CD4-positive, CD25-positive, alpha-beta regulatory T cell (primary cell): Measurements from ENCODE around the gene JADE2. TPM values are rescaled to one million over a fixed set of nuclear protein-coding genes. Genes with fewer than 3 reads are reported as not detected.

ENCODE experiments used
- ATAC-seq, 2 donors: fragments of 150-1000 bp; cut with Tn5 transposase; one replicate each; pipeline ENCODE4 v1.10.0; 2021; ENCODE audit warnings: low read depth in 2 of 2, moderate number of reproducible peaks in 2 of 2, moderate library complexity in 1 of 2
- DNase-seq, 3 donors: peaks; one replicate each; pipeline versions ENCODE4 v3.0.0 to v3.0.0-alpha.2; 2012 to 2022; ENCODE audit warnings: mixed read lengths in 1 of 3
- H3K27ac ChIP-seq: one replicate; pipeline ENCODE4 v1.7.0; 2013; ENCODE audit warnings: mild to moderate bottlenecking, low read length; ENCODE audit not compliant: insufficient read depth, poor library complexity, severe bottlenecking
- H3K27me3 ChIP-seq: one replicate; pipeline ENCODE4 v1.7.0; 2013; ENCODE audit warnings: low read length; ENCODE audit not compliant: control insufficient read depth, insufficient read depth
- H3K36me3 ChIP-seq: one replicate; pipeline ENCODE4 v1.7.0; 2013; ENCODE audit warnings: mild to moderate bottlenecking, low read length, moderate library complexity; ENCODE audit not compliant: control insufficient read depth, insufficient read depth
- H3K4me1 ChIP-seq: 2 replicates; pipeline ENCODE4 v1.7.0; 2013; ENCODE audit warnings: mild to moderate bottlenecking, low read length; ENCODE audit not compliant: insufficient read depth, control insufficient read depth, poor library complexity, severe bottlenecking
- H3K4me3 ChIP-seq: one replicate; pipeline ENCODE4 v1.7.0; 2013; ENCODE audit warnings: low read depth, mild to moderate bottlenecking, low read length, moderate library complexity
- H3K9me3 ChIP-seq, 2 experiments: 1 replicate in 1 of 2; 2 replicates in 1 of 2; pipeline ENCODE4 v1.7.0; 2013; ENCODE audit warnings: low read length in 2 of 2, mild to moderate bottlenecking in 1 of 2, moderate library complexity in 1 of 2; ENCODE audit not compliant: control insufficient read depth in 2 of 2
- H3K27ac Mint-ChIP-seq, 3 donors: one replicate each; pipeline ENCODE4 v1.8.0; 2020 to 2022; ENCODE audit warnings: mild to moderate bottlenecking in 3 of 3, mixed read lengths in 3 of 3, moderate library complexity in 2 of 3
- H3K27me3 Mint-ChIP-seq: one replicate; pipeline ENCODE4 v1.8.0; 2022; ENCODE audit warnings: mild to moderate bottlenecking, mixed read lengths
- H3K36me3 Mint-ChIP-seq: one replicate; pipeline ENCODE4 v1.8.0; 2020; ENCODE audit warnings: mixed read lengths
- H3K4me1 Mint-ChIP-seq, 4 donors: one replicate each; pipeline ENCODE4 v1.8.0; 2020 to 2022; ENCODE audit warnings: mixed read lengths in 4 of 4, mild to moderate bottlenecking in 1 of 4
- H3K4me3 Mint-ChIP-seq, 4 donors: one replicate each; pipeline ENCODE4 v1.8.0; 2020 to 2022; ENCODE audit warnings: mild to moderate bottlenecking in 4 of 4, mixed read lengths in 4 of 4, moderate library complexity in 3 of 4
- H3K9me3 Mint-ChIP-seq, 7 donors: one replicate each; pipeline ENCODE4 v1.8.0; 2020 to 2022; ENCODE audit warnings: mixed read lengths in 7 of 7, mild to moderate bottlenecking in 3 of 7, moderate library complexity in 2 of 7
- polyA plus RNA-seq, 4 donors: library from polyadenylated mRNA; unstranded; fragments of 300-500 nt; fragmentation: Illumina TruSeq; gene quantifications; one replicate each; pipeline ENCODE4 v1.2.3, GENCODE V29; 2021
- total RNA-seq: library from RNA; stranded (reverse); gene quantifications from one replicate; pipeline ENCODE4 v1.2.3, GENCODE V29; 2022

Gene JADE2
- total and polyA plus RNA-seq, 5 donors from 2014 or later = 19.2 to 162 (median 25.9) TPM

DNA sequence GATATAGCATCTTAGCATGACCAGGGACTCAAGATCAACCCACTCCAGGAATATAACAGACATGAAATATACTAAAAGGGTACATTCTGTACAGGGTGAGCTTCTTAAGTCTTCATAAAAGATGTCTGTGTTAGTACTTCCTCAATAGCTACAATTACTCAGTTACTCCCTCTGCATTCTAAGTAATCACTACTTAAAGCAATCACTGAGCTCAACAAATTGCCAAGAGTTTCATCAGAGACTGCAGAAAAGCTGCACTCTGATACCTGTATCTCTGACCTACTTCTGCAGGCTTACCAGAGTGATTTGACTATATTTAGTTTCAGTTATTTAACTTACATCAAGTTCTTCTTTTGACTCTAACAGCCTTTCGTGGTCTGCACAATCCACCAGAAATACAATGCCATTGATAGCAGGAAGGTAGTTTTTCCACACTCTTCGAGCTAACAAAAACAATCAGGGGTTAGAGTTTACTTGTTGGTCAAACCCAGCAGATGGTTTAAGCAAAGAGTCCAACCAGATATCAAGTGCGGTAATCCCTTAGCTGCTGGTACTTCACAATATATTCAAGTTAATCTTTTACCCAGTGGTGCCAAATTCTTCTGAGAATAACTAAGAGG, 83.9 kb downstream of the JADE2 start:
- H3K4me3 ChIP-seq = peak overlapping the region; percentile 53
- Mint-ChIP-seq H3K27ac (peak overlapping the region; percentile 80 to 92 (median 88)), H3K27me3 (no peaks in the 10 kb centered on the region), H3K4me1 (peaks cover 22 to 40% (median 34%) of the 10 kb centered on the region in 4 donors), H3K36me3 (peaks cover 45% of the 10 kb centered on the region), H3K9me3 (no peaks in the 10 kb centered on the region), H3K4me3 (peak overlapping the region in 3 of 4 donors; percentile 4 to 40 (median 23))
- no peaks in the 10 kb centered on the region for H3K27me3 ChIP-seq
- peaks cover 73% of the 10 kb centered on the region for H3K36me3 ChIP-seq
- ATAC-seq (peak; percentile 28 to 44), DNase-seq (peak in 1 of 3 donors; percentile 64)
- peaks cover 12% of the 10 kb centered on the region for H3K4me1 ChIP-seq
- H3K9me3 ChIP-seq = no peaks in the 10 kb centered on the region
- peak overlapping the region; percentile 59 for H3K27ac ChIP-seq

DNA sequence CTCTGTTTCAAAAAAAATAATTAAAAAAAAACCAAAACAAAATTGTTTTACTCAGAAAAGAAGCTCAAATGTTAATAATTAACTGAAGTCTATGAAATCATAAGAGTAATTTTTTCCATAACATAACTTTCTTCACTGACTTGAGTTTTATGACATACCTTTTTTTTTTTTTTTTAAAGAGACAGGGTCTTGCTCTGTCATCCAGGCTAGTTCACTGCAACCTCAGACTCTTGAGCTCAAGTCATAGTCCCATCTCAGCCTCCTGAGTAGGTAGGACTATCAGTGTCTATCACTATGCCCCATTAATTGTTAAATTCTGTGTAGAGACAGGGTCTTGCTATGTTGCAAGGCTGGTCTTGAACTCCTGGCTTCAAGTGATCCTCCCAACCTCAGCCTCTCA, 85.3 kb downstream of the JADE2 start:
- no peak overlapping the region for H3K27ac ChIP-seq
- peaks cover 10% of the 10 kb centered on the region for H3K4me1 ChIP-seq
- H3K4me1 Mint-ChIP-seq = peaks cover 20 to 27% (median 24%) of the 10 kb centered on the region in 4 donors
- H3K36me3 ChIP-seq = peaks cover 67% of the 10 kb centered on the region
- H3K4me3 Mint-ChIP-seq = no peak overlapping the region
- DNase-seq (no peak), ATAC-seq (no peak)
- no peak overlapping the region for H3K4me3 ChIP-seq
- H3K9me3 ChIP-seq = no peaks in the 10 kb centered on the region
- no peaks in the 10 kb centered on the region for H3K27me3 Mint-ChIP-seq
- H3K9me3 Mint-ChIP-seq = no peaks in the 10 kb centered on the region
- no peaks in the 10 kb centered on the region for H3K27me3 ChIP-seq
- H3K36me3 Mint-ChIP-seq = peaks cover 39% of the 10 kb centered on the region
- H3K27ac Mint-ChIP-seq = peak overlapping the region in 1 of 3 donors; percentile 65

DNA sequence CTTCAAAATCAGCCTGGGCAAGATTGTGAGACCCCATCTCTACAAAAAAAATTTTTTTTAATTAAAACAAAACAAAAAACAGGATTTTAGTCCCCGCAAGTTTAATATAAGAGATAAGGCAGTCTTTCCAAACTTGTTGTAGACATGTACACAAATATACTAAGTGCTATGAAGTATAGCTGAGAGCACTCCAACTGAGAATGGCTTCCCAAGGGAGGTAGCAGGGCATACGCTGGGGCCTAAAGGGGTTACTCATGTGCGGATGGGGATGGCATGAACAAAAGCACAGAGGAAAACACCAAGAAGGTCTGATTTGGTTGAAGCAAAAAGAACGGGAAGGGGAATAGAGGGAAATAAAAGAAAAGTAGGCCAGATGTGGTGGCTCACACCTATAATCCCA, 86.0 kb downstream of the JADE2 start:
- DNase-seq (no peak), ATAC-seq (no peak)
- H3K4me3 Mint-ChIP-seq = no peak overlapping the region
- H3K9me3 ChIP-seq = no peaks in the 10 kb centered on the region
- H3K36me3 Mint-ChIP-seq = peaks cover 37% of the 10 kb centered on the region
- H3K9me3 Mint-ChIP-seq = no peaks in the 10 kb centered on the region
- H3K27ac ChIP-seq = no peak overlapping the region
- H3K36me3 ChIP-seq = peaks cover 63% of the 10 kb centered on the region
- H3K4me3 ChIP-seq = no peak overlapping the region
- no peaks in the 10 kb centered on the region for H3K27me3 ChIP-seq
- peaks cover 19 to 28% (median 23%) of the 10 kb centered on the region in 4 donors for H3K4me1 Mint-ChIP-seq
- peaks cover 10% of the 10 kb centered on the region for H3K4me1 ChIP-seq
- H3K27me3 Mint-ChIP-seq = no peaks in the 10 kb centered on the region
- H3K27ac Mint-ChIP-seq = peak overlapping the region in 2 of 3 donors; percentile 56 to 74

DNA sequence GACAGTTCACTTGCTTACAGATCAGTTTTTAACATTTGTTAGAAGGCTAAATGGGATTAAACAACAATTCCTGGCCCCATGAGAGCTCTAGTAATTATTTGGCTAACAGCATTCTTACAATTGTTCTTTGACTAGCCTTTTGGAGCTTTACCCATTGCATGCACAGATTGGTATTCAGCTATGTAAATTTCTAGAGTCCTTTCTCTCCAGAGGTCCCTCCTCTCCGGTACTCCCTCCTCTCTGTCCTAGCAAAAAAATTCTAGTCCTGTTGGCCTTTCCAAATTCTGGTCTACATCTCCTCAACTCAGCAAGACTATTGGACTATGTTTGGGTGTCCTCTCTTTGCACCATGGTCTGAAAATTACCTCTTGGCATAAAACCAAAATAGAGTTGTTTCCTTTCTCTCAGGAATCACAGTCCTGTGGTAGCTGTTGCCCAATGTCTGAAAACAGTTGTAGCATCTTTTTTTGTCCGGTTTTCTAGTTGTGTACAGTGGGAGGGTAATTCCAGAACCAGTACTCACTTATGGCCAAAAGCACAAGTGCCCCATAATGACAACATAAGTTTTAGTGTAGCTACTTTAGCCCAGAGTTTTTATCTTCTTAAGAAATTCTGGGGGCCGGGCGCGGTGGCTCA, 89.1 kb downstream of the JADE2 start:
- no peak overlapping the region for H3K27ac ChIP-seq
- peaks cover 23% of the 10 kb centered on the region for H3K36me3 Mint-ChIP-seq
- no peak overlapping the region for H3K4me3 Mint-ChIP-seq
- no peaks in the 10 kb centered on the region for H3K27me3 ChIP-seq
- H3K4me3 ChIP-seq = no peak overlapping the region
- no peaks in the 10 kb centered on the region for H3K9me3 ChIP-seq
- H3K4me1 ChIP-seq = no peaks in the 10 kb centered on the region
- DNase-seq = no peak
- H3K27me3 Mint-ChIP-seq = no peaks in the 10 kb centered on the region
- H3K27ac Mint-ChIP-seq = no peak overlapping the region
- no peaks in the 10 kb centered on the region for H3K9me3 Mint-ChIP-seq
- peaks cover 1 to 13% (median 8%) of the 10 kb centered on the region in 4 donors for H3K4me1 Mint-ChIP-seq
- no peak for ATAC-seq
- H3K36me3 ChIP-seq = peaks cover 59% of the 10 kb centered on the region

DNA sequence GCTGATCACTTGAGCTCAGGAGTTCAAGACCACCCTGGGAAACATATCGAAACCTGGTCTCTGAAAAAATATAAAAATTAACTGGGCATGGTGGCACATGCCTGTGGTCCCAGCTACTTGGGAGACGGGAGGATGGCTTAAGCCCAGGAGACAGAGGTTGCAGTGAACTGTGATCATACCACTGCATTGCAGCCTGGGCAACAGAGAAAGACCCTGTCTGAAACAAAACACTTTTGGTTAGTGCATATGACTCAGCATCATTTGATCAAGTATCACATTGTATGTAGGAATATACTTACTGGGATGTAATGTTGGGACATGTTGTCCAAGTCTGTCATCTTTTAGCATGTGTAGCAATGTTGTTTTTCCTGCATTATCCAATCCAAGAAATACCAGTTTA, 95.2 kb downstream of the JADE2 start:
- Mint-ChIP-seq H3K27me3 (no peaks in the 10 kb centered on the region), H3K27ac (no peak overlapping the region), H3K4me3 (no peak overlapping the region), H3K9me3 (no peaks in the 10 kb centered on the region), H3K4me1 (peaks cover 9 to 22% (median 15%) of the 10 kb centered on the region in 4 donors), H3K36me3 (peaks cover 29% of the 10 kb centered on the region)
- H3K4me3 ChIP-seq = no peak overlapping the region
- ATAC-seq (no peak), DNase-seq (no peak)
- H3K9me3 ChIP-seq = no peaks in the 10 kb centered on the region
- H3K4me1 ChIP-seq = no peaks in the 10 kb centered on the region
- no peak overlapping the region for H3K27ac ChIP-seq
- H3K27me3 ChIP-seq = no peaks in the 10 kb centered on the region
- peaks cover 54% of the 10 kb centered on the region for H3K36me3 ChIP-seq

DNA sequence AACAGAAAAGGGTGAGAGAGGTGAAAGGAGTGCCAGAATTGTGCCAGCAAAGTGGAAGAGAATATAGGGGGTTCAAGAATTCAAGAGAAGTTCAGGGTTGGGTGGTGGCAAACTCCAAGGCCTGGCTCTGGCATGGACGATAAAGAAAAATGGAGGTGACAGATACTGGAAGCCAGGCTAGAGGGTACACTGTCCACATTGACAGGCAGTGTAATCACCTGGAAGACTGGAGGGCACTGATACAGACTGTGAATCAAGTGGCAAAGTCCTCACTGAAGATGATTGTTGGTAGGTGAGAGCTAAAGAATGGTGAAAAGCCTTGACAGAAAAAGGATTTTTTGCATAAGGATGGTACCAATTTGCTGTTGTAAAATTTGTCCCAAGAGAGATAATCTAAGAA, 100.1 kb downstream of the JADE2 start:
- peaks cover 21% of the 10 kb centered on the region for H3K36me3 ChIP-seq
- no peak overlapping the region for H3K27ac ChIP-seq
- H3K9me3 Mint-ChIP-seq = no peaks in the 10 kb centered on the region
- peaks cover 8% of the 10 kb centered on the region for H3K4me1 ChIP-seq
- H3K9me3 ChIP-seq = no peaks in the 10 kb centered on the region
- no peak for ATAC-seq
- no peaks in the 10 kb centered on the region for H3K27me3 ChIP-seq
- no peak overlapping the region for H3K4me3 ChIP-seq
- H3K4me1 Mint-ChIP-seq = peaks cover 16 to 30% (median 25%) of the 10 kb centered on the region in 4 donors
- H3K4me3 Mint-ChIP-seq = no peak overlapping the region
- H3K36me3 Mint-ChIP-seq = peaks cover 24% of the 10 kb centered on the region
- no peak for DNase-seq
- H3K27ac Mint-ChIP-seq = peak overlapping the region in 2 of 3 donors; percentile 9 to 48
- H3K27me3 Mint-ChIP-seq = no peaks in the 10 kb centered on the region

DNA sequence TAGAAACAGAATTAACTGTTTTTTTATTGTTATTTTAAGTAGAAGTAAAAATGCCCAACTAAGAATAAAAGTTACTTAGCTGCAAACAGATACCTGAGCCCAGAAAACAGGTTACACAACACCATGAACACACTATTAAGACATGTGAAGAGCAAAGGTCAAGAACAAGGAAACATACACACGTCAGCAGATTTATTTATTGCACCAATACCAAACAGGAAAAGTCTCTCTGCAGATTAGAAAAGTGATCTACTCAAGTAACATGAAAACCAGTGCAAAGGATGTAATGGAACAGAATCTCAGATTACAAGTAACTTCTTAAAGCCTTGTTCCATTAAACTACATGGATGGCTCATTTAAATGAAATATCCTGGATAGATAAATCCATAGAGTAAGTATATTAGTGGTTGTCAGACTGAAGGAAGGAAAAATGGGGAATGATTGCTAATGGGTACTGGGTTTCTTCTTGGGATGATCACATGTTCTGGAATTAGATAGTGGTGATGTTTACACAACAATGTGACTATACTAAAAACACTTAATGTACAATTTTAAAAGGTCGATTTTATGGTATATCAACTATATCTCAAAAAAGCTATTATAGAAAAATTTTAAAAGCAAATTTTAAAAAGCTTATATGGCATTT, 101.0 kb downstream of the JADE2 start:
- Mint-ChIP-seq H3K27me3 (no peaks in the 10 kb centered on the region), H3K9me3 (no peaks in the 10 kb centered on the region), H3K4me3 (peak overlapping the region in 2 of 4 donors; percentile 63 to 82), H3K4me1 (peaks cover 20 to 38% (median 30%) of the 10 kb centered on the region in 4 donors), H3K27ac (peak overlapping the region in 2 of 3 donors; percentile 9 to 37), H3K36me3 (peaks cover 24% of the 10 kb centered on the region)
- H3K27me3 ChIP-seq = no peaks in the 10 kb centered on the region
- ATAC-seq (no peak), DNase-seq (peak in 1 of 3 donors; percentile 20)
- H3K4me1 ChIP-seq = peaks cover 15% of the 10 kb centered on the region
- H3K4me3 ChIP-seq = no peak overlapping the region
- H3K27ac ChIP-seq = no peak overlapping the region
- H3K9me3 ChIP-seq = no peaks in the 10 kb centered on the region
- H3K36me3 ChIP-seq = peaks cover 13% of the 10 kb centered on the region
